ENCODE measurements around the gene ZNF764.
"Not testable (repeated sequence)": the region's sequence is repeated elsewhere in the genome, so short reads cannot be mapped to it uniquely, and the experiment has no call there.

ZNF764 gene
- total RNA-seq: 8.7 to 34.4 (median 21.6) reads per million in 9 experiments

- Mint-ChIP-seq H3K27me3 (no peaks in the 10 kb centered on the region), H3K36me3 (ENCODE audit: insufficient read depth) (peaks cover 39% of the 10 kb centered on the region), H3K27ac (peak within 1 kb of the TSS; percentile 89 to 93), H3K9me3 (no peaks in the 10 kb centered on the region), H3K4me1 (ENCODE audit: low read depth in 2 of 2) (peaks cover 22 to 32% of the 10 kb centered on the region in 2 donors), H3K4me3 (peak within 1 kb of the TSS; percentile 84 to 86)
- ATAC-seq (replicated peaks): peak; percentile 92
- peak; percentile 93 to 95 (median 95) for DNase-seq
Measured at GRCh38 chr16:30557957-30558788, at the start of gene ZNF764. TSS of gene ZNF764 (minus strand) at chr16:30558374. CDS start at chr16:30558182, 192 bp downstream.

GRCh38 chr16:30606004-30606403 lies 47.8 kb upstream of the ZNF764 start:
- Mint-ChIP-seq H3K4me3 (no peak overlapping the region), H3K27me3 (no peaks in the 10 kb centered on the region), H3K9me3 (no peaks in the 10 kb centered on the region), H3K27ac (no peak overlapping the region), H3K4me1 (ENCODE audit: low read depth in 2 of 2) (peaks cover 14 to 17% of the 10 kb centered on the region in 2 donors), H3K36me3 (ENCODE audit: insufficient read depth) (peaks cover 64% of the 10 kb centered on the region)
- no peak for DNase-seq
- ATAC-seq (replicated peaks): no peak

- Mint-ChIP-seq H3K4me3 (no peak overlapping the region), H3K27ac (no peak overlapping the region)
Measured at GRCh38 chr16:30605158-30605557, 47.0 kb upstream of the ZNF764 start.

GRCh38 chr16:30604316-30604947 lies 46.3 kb upstream of the ZNF764 start:
- H3K27ac Mint-ChIP-seq: no peak overlapping the region
- no peaks in the 10 kb centered on the region for H3K9me3 Mint-ChIP-seq
- H3K4me1 Mint-ChIP-seq (ENCODE audit: low read depth in 2 of 2): peaks cover 9 to 11% of the 10 kb centered on the region in 2 donors
- peaks cover 57% of the 10 kb centered on the region for H3K36me3 Mint-ChIP-seq (ENCODE audit: insufficient read depth)
- DNase-seq: no peak
- H3K27me3 Mint-ChIP-seq: no peaks in the 10 kb centered on the region
- no peak overlapping the region for H3K4me3 Mint-ChIP-seq
- no peak for ATAC-seq (replicated peaks)

More at GRCh38 chr16:30605158-30605557, 47.0 kb upstream of the ZNF764 start:
- peaks cover 9 to 13% of the 10 kb centered on the region in 2 donors for H3K4me1 Mint-ChIP-seq (ENCODE audit: low read depth in 2 of 2)
- no peaks in the 10 kb centered on the region for H3K27me3 Mint-ChIP-seq
- no peak for ATAC-seq (replicated peaks)
- peaks cover 60% of the 10 kb centered on the region for H3K36me3 Mint-ChIP-seq (ENCODE audit: insufficient read depth)
- H3K9me3 Mint-ChIP-seq: no peaks in the 10 kb centered on the region
- DNase-seq: no peak

GRCh38 chr16:30603945-30604315 lies 45.8 kb upstream of the ZNF764 start:
- Mint-ChIP-seq H3K27me3 (no peaks in the 10 kb centered on the region), H3K4me3 (no peak overlapping the region), H3K4me1 (ENCODE audit: low read depth in 2 of 2) (peaks cover 6% of the 10 kb centered on the region in 2 donors), H3K9me3 (no peaks in the 10 kb centered on the region), H3K36me3 (ENCODE audit: insufficient read depth) (peaks cover 57% of the 10 kb centered on the region), H3K27ac (no peak overlapping the region)
- ATAC-seq (replicated peaks) (no peak), DNase-seq (no peak)

GRCh38 chr16:30602616-30603277 lies 44.6 kb upstream of the ZNF764 start:
- Mint-ChIP-seq H3K36me3 (ENCODE audit: insufficient read depth) (peaks cover 52% of the 10 kb centered on the region), H3K4me3 (no peak overlapping the region), H3K27me3 (no peaks in the 10 kb centered on the region), H3K4me1 (ENCODE audit: low read depth in 2 of 2) (peaks cover 5 to 7% of the 10 kb centered on the region in 2 donors), H3K9me3 (no peaks in the 10 kb centered on the region), H3K27ac (no peak overlapping the region)
- DNase-seq (no peak), ATAC-seq (replicated peaks) (no peak)

- ATAC-seq (replicated peaks) (no peak), DNase-seq (no peak)
- Mint-ChIP-seq H3K27ac (peak overlapping the region in 1 of 2 donors; percentile 36), H3K9me3 (no peaks in the 10 kb centered on the region), H3K4me1 (ENCODE audit: low read depth in 2 of 2) (peaks cover 0 to 7% of the 10 kb centered on the region in 2 donors), H3K27me3 (no peaks in the 10 kb centered on the region), H3K36me3 (ENCODE audit: insufficient read depth) (peaks cover 45% of the 10 kb centered on the region), H3K4me3 (no peak overlapping the region)
Measured at GRCh38 chr16:30601966-30602365, 43.8 kb upstream of the ZNF764 start.

- ATAC-seq (replicated peaks): no peak
- H3K9me3 Mint-ChIP-seq: no peaks in the 10 kb centered on the region
- H3K36me3 Mint-ChIP-seq (ENCODE audit: insufficient read depth): peaks cover 35% of the 10 kb centered on the region
- H3K4me3 Mint-ChIP-seq: no peak overlapping the region
- no peaks in the 10 kb centered on the region for H3K27me3 Mint-ChIP-seq
- no peak for DNase-seq
- H3K27ac Mint-ChIP-seq: no peak overlapping the region
- H3K4me1 Mint-ChIP-seq (ENCODE audit: low read depth in 2 of 2): peaks cover 0 to 6% of the 10 kb centered on the region in 2 donors
Measured at GRCh38 chr16:30600929-30601328, 42.8 kb upstream of the ZNF764 start.

- H3K9me3 Mint-ChIP-seq: no peaks in the 10 kb centered on the region
- DNase-seq (no peak), ATAC-seq (replicated peaks) (no peak)
- H3K36me3 Mint-ChIP-seq (ENCODE audit: insufficient read depth): peaks cover 28% of the 10 kb centered on the region
- no peak overlapping the region for H3K4me3 Mint-ChIP-seq
- peaks cover 0 to 6% of the 10 kb centered on the region in 2 donors for H3K4me1 Mint-ChIP-seq (ENCODE audit: low read depth in 2 of 2)
- no peak overlapping the region for H3K27ac Mint-ChIP-seq
- no peaks in the 10 kb centered on the region for H3K27me3 Mint-ChIP-seq
Measured at GRCh38 chr16:30600215-30600614, 42.0 kb upstream of the ZNF764 start.

- no peak overlapping the region for H3K27ac Mint-ChIP-seq
- no peak for DNase-seq
- H3K36me3 Mint-ChIP-seq (ENCODE audit: insufficient read depth): no peaks in the 10 kb centered on the region
- no peaks in the 10 kb centered on the region for H3K9me3 Mint-ChIP-seq
- no peak for ATAC-seq (replicated peaks)
- H3K27me3 Mint-ChIP-seq: no peaks in the 10 kb centered on the region
- no peak overlapping the region for H3K4me3 Mint-ChIP-seq
- no peaks in the 10 kb centered on the region for H3K4me1 Mint-ChIP-seq (ENCODE audit: low read depth in 2 of 2)
Measured at GRCh38 chr16:30592871-30593270, 34.7 kb upstream of the ZNF764 start.

GRCh38 chr16:30590869-30591268 lies 32.7 kb upstream of the ZNF764 start:
- H3K27ac Mint-ChIP-seq; DNase-seq; H3K9me3 Mint-ChIP-seq; H3K4me3 Mint-ChIP-seq; H3K36me3 Mint-ChIP-seq (ENCODE audit: insufficient read depth); H3K27me3 Mint-ChIP-seq; ATAC-seq (replicated peaks); H3K4me1 Mint-ChIP-seq (ENCODE audit: low read depth in 2 of 2): not testable (repeated sequence)

GRCh38 chr16:30589582-30589981 lies 31.4 kb upstream of the ZNF764 start:
- H3K9me3 Mint-ChIP-seq; H3K4me3 Mint-ChIP-seq; H3K27ac Mint-ChIP-seq; DNase-seq; H3K36me3 Mint-ChIP-seq (ENCODE audit: insufficient read depth); ATAC-seq (replicated peaks); H3K27me3 Mint-ChIP-seq: not testable (repeated sequence)
- H3K4me1 Mint-ChIP-seq (ENCODE audit: low read depth in 2 of 2): peaks cover 11% of the 10 kb centered on the region in 2 donors

- Mint-ChIP-seq H3K36me3 (ENCODE audit: insufficient read depth) (peaks cover 5% of the 10 kb centered on the region), H3K4me1 (ENCODE audit: low read depth in 2 of 2) (peaks cover 11% of the 10 kb centered on the region in 2 donors), H3K9me3 (no peaks in the 10 kb centered on the region), H3K27me3 (no peaks in the 10 kb centered on the region), H3K27ac (no peak overlapping the region), H3K4me3 (no peak overlapping the region)
- no peak for ATAC-seq (replicated peaks)
- no peak for DNase-seq
Measured at GRCh38 chr16:30588651-30589050, 30.5 kb upstream of the ZNF764 start.

Measured in effector memory CD8-positive, alpha-beta T cell (primary cell).